Amniotic stem cell (primary cell): Measurements from ENCODE around the gene ABCA4.

Experiments
- DNase-seq: peaks from one replicate; lab custom pipeline; 2025; lab: John Stamatoyannopoulos, UW

ABCA4 gene

GRCh38 chr1:94104776-94105580, 16.0 kb downstream of the ABCA4 start:
- no peak for DNase-seq

GRCh38 chr1:94104127-94104684, 16.7 kb downstream of the ABCA4 start:
- no peak for DNase-seq

- no peak for DNase-seq
Measured at GRCh38 chr1:94103608-94104007, 17.3 kb downstream of the ABCA4 start.

- no peak for DNase-seq
Measured at GRCh38 chr1:94101613-94102525, 19.1 kb downstream of the ABCA4 start.

- no peak for DNase-seq
Measured at GRCh38 chr1:94100785-94101612, 19.9 kb downstream of the ABCA4 start.

GRCh38 chr1:94100129-94100784, 20.7 kb downstream of the ABCA4 start:
- DNase-seq: no peak

GRCh38 chr1:94099303-94099702, 21.6 kb downstream of the ABCA4 start:
- no peak for DNase-seq

- no peak for DNase-seq
Measured at GRCh38 chr1:94098585-94099111, 22.3 kb downstream of the ABCA4 start.

- DNase-seq: no peak
Measured at GRCh38 chr1:94096797-94097549, 24.0 kb downstream of the ABCA4 start.

GRCh38 chr1:94095744-94096469, 25.0 kb downstream of the ABCA4 start:
- DNase-seq: no peak

- no peak for DNase-seq
Measured at GRCh38 chr1:94095112-94095637, 25.8 kb downstream of the ABCA4 start.

- no peak for DNase-seq
Measured at GRCh38 chr1:94094469-94095111, 26.4 kb downstream of the ABCA4 start.

GRCh38 chr1:94093996-94094395, 27.0 kb downstream of the ABCA4 start:
- DNase-seq: no peak

GRCh38 chr1:94093396-94093795, 27.6 kb downstream of the ABCA4 start:
- no peak for DNase-seq

- DNase-seq: no peak
Measured at GRCh38 chr1:94092210-94092613, 28.7 kb downstream of the ABCA4 start.

GRCh38 chr1:94090761-94091160, 30.2 kb downstream of the ABCA4 start:
- no peak for DNase-seq

GRCh38 chr1:94087193-94087592, 33.8 kb downstream of the ABCA4 start:
- DNase-seq: no peak

GRCh38 chr1:94084547-94084946, 36.4 kb downstream of the ABCA4 start:
- DNase-seq: no peak

GRCh38 chr1:94084085-94084484, 36.9 kb downstream of the ABCA4 start:
- DNase-seq: no peak
